HepG2 (cell line): ENCODE measurements around the gene MC1R. TPM values are rescaled to one million over a fixed set of nuclear protein-coding genes. Genes with fewer than 3 reads are reported as not detected.

Experiments
- BCL6 ChIP-seq: IDR thresholded peaks from 2 replicates; pipeline ENCODE4 v1.6.1; 2016; ENCODE audit warnings: missing genetic modification reagents, missing compliant biosample characterization
- BRD4 ChIP-seq: sonication (generic); formaldehyde crosslinking; IDR thresholded peaks from 2 replicates; pipeline ENCODE4 v1.4.0; 2020; ENCODE audit warnings: missing genetic modification reagents
- CSRNP1 ChIP-seq: sonication (generic); formaldehyde crosslinking; IDR thresholded peaks from 2 replicates; pipeline ENCODE4 v1.8.1; 2023; ENCODE audit warnings: mild to moderate bottlenecking, missing genetic modification reagents
- DRAP1 ChIP-seq: IDR thresholded peaks from 2 replicates; pipeline ENCODE4 v1.6.1; 2016; ENCODE audit warnings: missing genetic modification reagents, missing compliant biosample characterization
- GABPB1 ChIP-seq: IDR thresholded peaks from 2 replicates; pipeline ENCODE4 v1.6.1; 2016; ENCODE audit warnings: mild to moderate bottlenecking, missing genetic modification reagents, moderate library complexity, missing compliant biosample characterization
- HOXA3 ChIP-seq: sonication (generic); formaldehyde crosslinking; IDR thresholded peaks from 2 replicates; pipeline ENCODE4 v1.5.0; 2020; ENCODE audit warnings: missing genetic modification reagents
- JUNB ChIP-seq: sonication (generic); formaldehyde crosslinking; IDR thresholded peaks from 2 replicates; pipeline ENCODE4 v1.8.0; 2022; ENCODE audit warnings: missing genetic modification reagents, mild to moderate bottlenecking, borderline replicate concordance
- MTF1 ChIP-seq: sonication (generic); formaldehyde crosslinking; IDR thresholded peaks from 2 replicates; pipeline ENCODE4 v1.5.0; 2020; ENCODE audit warnings: missing genetic modification reagents
- NCOA2 ChIP-seq: sonication (generic); formaldehyde crosslinking; IDR thresholded peaks from 2 replicates; pipeline ENCODE4 v1.8.0; 2022; ENCODE audit warnings: inconsistent platforms
- NFATC3 ChIP-seq: sonication (generic); formaldehyde crosslinking; IDR thresholded peaks from 2 replicates; pipeline ENCODE4 v1.5.1; 2020; ENCODE audit warnings: mild to moderate bottlenecking, missing genetic modification reagents
- RNF2 ChIP-seq: fragments of 450-650 bp; conservative IDR thresholded peaks from 2 replicates; pipeline ENCODE4 v1.6.1; 2016; ENCODE audit warnings: low read depth
- RXRB ChIP-seq: IDR thresholded peaks from 2 replicates; pipeline ENCODE4 v1.6.1; 2016; ENCODE audit warnings: borderline replicate concordance, missing genetic modification reagents, missing compliant biosample characterization
- SOX13 ChIP-seq, 3 experiments: fragments of 450-650 bp in 1 of 3; sonication (generic) in 1 of 3; formaldehyde crosslinking in 1 of 3; IDR thresholded peaks in 2 of 3; conservative IDR thresholded peaks in 1 of 3; 2 replicates each; pipeline versions ENCODE4 v1.5.0 to v1.6.1; 2016 to 2020; ENCODE audit warnings: antibody characterized with exemption in 1 of 3, mild to moderate bottlenecking in 1 of 3, missing compliant biosample characterization in 1 of 3, missing genetic modification reagents in 1 of 3, moderate library complexity in 1 of 3
- SRF ChIP-seq: IDR thresholded peaks from 2 replicates; pipeline ENCODE4 v1.6.1; 2011; ENCODE audit warnings: mild to moderate bottlenecking, low read depth, low read length, moderate library complexity
- THYN1 ChIP-seq: sonication (generic); formaldehyde crosslinking; IDR thresholded peaks from 2 replicates; pipeline ENCODE4 v1.8.1; 2023; ENCODE audit warnings: low read depth, mild to moderate bottlenecking, moderate library complexity, missing genetic modification reagents, borderline replicate concordance
- ZNF331 ChIP-seq: sonication (generic); formaldehyde crosslinking; IDR thresholded peaks from 2 replicates; pipeline ENCODE4 v1.4.0; 2020; ENCODE audit warnings: missing genetic modification reagents
- ZNF501 ChIP-seq: sonication (generic); formaldehyde crosslinking; IDR thresholded peaks from 2 replicates; pipeline ENCODE4 v1.5.1; 2020; ENCODE audit warnings: mild to moderate bottlenecking, moderate library complexity, missing genetic modification reagents
- ZNF572 ChIP-seq: sonication (generic); formaldehyde crosslinking; IDR thresholded peaks from 2 replicates; pipeline ENCODE4 v1.5.1; 2020; ENCODE audit warnings: mild to moderate bottlenecking, missing genetic modification reagents
- ZNF619 ChIP-seq: sonication (generic); formaldehyde crosslinking; IDR thresholded peaks from 2 replicates; pipeline ENCODE4 v1.4.0; 2020; ENCODE audit warnings: mild to moderate bottlenecking, missing genetic modification reagents
- ZNF737 ChIP-seq: sonication (generic); formaldehyde crosslinking; IDR thresholded peaks from 2 replicates; pipeline ENCODE4 v1.5.0; 2020; ENCODE audit warnings: missing genetic modification reagents, mild to moderate bottlenecking, borderline replicate concordance
- polyA plus RNA-seq, 8 experiments: library from polyadenylated mRNA; depleted of rRNA in 3 of 8; stranded (reverse) in 7 of 8; unstranded in 1 of 8; fragments of >200 nt; fragmentation: Illumina TruSeq in 4 of 8; extraction: Trizol in 4 of 8; gene quantifications; 2 replicates each; pipeline versions ENCODE4 v1.2.1 to v1.2.3, GENCODE V29; 2011 to 2016; ENCODE audit warnings: low read depth in 4 of 8, missing spikeins in 1 of 8, mixed read lengths in 1 of 8; ENCODE audit not compliant: insufficient read depth in 1 of 8
- total RNA-seq, 5 experiments: library from RNA; depleted of rRNA; stranded (reverse); fragments of >200 nt; fragmentation: Illumina TruSeq; extraction: Trizol; gene quantifications; 2 replicates each; pipeline ENCODE4 v1.2.3, GENCODE V29; 2016; ENCODE audit warnings: low read depth in 1 of 5
- TF ChIP-seq, protein P1 (sequence below): IDR thresholded peaks from 2 replicates; pipeline ENCODE4 v1.6.1; 2018; ENCODE audit warnings: missing genetic modification reagents
- TF ChIP-seq, protein P2 (sequence below): sonication (generic); formaldehyde crosslinking; IDR thresholded peaks from 2 replicates; pipeline ENCODE4 v1.8.1; 2023; ENCODE audit warnings: mild to moderate bottlenecking, inconsistent platforms, moderate library complexity, missing genetic modification reagents, borderline replicate concordance
- TF ChIP-seq, protein P3 (sequence below): sonication (generic); formaldehyde crosslinking; IDR thresholded peaks from 2 replicates; pipeline ENCODE4 v1.4.0; 2020; ENCODE audit warnings: missing genetic modification reagents

Gene MC1R
- total and polyA plus RNA-seq, 2 of the 13 experiments (the other 11 are each of a cell fraction or from before 2014, with no cell fraction given): 9.1 to 14.8 TPM

- TF ChIP-seq ZNF331 (CRISPR knock-in tag) (peak; percentile 87), RXRB (CRISPR knock-in tag) (peak; percentile 79), SOX13 (IDR thresholded peaks at IDR 0.05) (0 out of 2 replicates have a peak, but pooled peaks have one; percentile 59), SOX13 (CRISPR knock-in tag; conservative IDR thresholded peaks at IDR 0.05 in 1 of 2, IDR thresholded peaks at IDR 0.05 in 1 of 2) (peak in 1 of 2 experiments; percentile 57; a peak in 2 of 4 replicates), BCL6 (CRISPR knock-in tag) (peak; percentile 60), MTF1 (no peak), ZNF737 (no peak), ZNF572 (CRISPR knock-in tag) (no peak), NFATC3 (0 out of 2 replicates have a peak, but pooled peaks have one; percentile 88), DRAP1 (CRISPR knock-in tag) (peak; percentile 91), SRF (no peak), HOXA3 (CRISPR knock-in tag) (no peak; the same call in 1 of the 2 replicates), CSRNP1 (CRISPR knock-in tag) (peak; percentile 54; the same call in 1 of the 2 replicates), BRD4 (CRISPR knock-in tag) (no peak), JUNB (CRISPR knock-in tag) (no peak), THYN1 (CRISPR knock-in tag) (0 out of 2 replicates have a peak, but pooled peaks have one; percentile 85), ZNF501 (CRISPR knock-in tag) (0 out of 2 replicates have a peak, but pooled peaks have one; percentile 37), RNF2 (no peak), ZNF619 (CRISPR knock-in tag) (peak; percentile 81), NCOA2 (CRISPR knock-in tag) (peak; percentile 80), GABPB1 (CRISPR knock-in tag) (peak; percentile 75)
- TF ChIP-seq, protein P1, sequence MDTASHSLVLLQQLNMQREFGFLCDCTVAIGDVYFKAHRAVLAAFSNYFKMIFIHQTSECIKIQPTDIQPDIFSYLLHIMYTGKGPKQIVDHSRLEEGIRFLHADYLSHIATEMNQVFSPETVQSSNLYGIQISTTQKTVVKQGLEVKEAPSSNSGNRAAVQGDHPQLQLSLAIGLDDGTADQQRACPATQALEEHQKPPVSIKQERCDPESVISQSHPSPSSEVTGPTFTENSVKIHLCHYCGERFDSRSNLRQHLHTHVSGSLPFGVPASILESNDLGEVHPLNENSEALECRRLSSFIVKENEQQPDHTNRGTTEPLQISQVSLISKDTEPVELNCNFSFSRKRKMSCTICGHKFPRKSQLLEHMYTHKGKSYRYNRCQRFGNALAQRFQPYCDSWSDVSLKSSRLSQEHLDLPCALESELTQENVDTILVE (CRISPR knock-in tag): peak; percentile 27; the same call in 1 of the 2 replicates
- TF ChIP-seq, protein P2, sequence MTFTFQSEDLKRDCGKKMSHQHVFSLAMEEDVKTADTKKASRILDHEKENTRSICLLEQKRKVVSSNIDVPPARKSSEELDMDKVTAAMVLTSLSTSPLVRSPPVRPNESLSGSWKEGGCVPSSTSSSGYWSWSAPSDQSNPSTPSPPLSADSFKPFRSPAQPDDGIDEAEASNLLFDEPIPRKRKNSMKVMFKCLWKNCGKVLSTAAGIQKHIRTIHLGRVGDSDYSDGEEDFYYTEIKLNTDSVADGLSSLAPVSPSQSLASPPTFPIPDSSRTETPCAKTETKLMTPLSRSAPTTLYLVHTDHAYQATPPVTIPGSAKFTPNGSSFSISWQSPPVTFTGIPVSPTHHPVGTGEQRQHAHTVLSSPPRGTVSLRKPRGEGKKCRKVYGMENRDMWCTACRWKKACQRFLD: peak; percentile 57; the same call in 1 of the 2 replicates
- TF ChIP-seq, protein P3, sequence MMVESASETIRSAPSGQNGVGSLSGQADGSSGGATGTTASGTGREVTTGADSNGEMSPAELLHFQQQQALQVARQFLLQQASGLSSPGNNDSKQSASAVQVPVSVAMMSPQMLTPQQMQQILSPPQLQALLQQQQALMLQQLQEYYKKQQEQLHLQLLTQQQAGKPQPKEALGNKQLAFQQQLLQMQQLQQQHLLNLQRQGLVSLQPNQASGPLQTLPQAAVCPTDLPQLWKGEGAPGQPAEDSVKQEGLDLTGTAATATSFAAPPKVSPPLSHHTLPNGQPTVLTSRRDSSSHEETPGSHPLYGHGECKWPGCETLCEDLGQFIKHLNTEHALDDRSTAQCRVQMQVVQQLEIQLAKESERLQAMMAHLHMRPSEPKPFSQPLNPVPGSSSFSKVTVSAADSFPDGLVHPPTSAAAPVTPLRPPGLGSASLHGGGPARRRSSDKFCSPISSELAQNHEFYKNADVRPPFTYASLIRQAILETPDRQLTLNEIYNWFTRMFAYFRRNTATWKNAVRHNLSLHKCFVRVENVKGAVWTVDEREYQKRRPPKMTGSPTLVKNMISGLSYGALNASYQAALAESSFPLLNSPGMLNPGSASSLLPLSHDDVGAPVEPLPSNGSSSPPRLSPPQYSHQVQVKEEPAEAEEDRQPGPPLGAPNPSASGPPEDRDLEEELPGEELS (CRISPR knock-in tag): peak; percentile 14; the same call in 1 of the 2 replicates
These were observed 3.2 kb downstream of the MC1R start (continued) for GRCh38 chr16:89921702-89922476.
